Posterior vena cava (tissue), 2 donors: ENCODE measurements around the gene DCPS. TPM values are rescaled to one million over a fixed set of nuclear protein-coding genes. Genes with fewer than 3 reads are reported as not detected.

ENCODE experiments used
- DNase-seq: peaks from one replicate; pipeline ENCODE4 v3.0.0-alpha.2; 2020; ENCODE audit warnings: low spot score
- intact Hi-C, 2 donors: fragments of 100-400 bp; cut with DNase I; formaldehyde crosslinking; loops; one replicate each; pipeline versions ENCODE4 v1.14.1 to v1.14.2; 2022 to 2023
- total RNA-seq, 2 donors: library from RNA; stranded (reverse); fragmentation: NEBNext Ultra II Directional; extraction: Animal tissue kit (Norgen Biotek cat#: 25700); gene quantifications; one replicate each; pipeline ENCODE4 v1.2.1, GENCODE V29; 2021
- donor health status: DM: yes; HTN: yes; CAD: no.
- donor health status: DM: yes; HTN: yes; CAD: no.

Gene DCPS
- total RNA-seq, 2 donors from 2014 or later, result 11.3 to 14.3 TPM

GRCh38 chr11:126318574-126319373 lies 14.9 kb downstream of the DCPS start:
- intact Hi-C loops, result loop anchor here in 1 of 2 donors (5.0 kb wide), 1 partner anchor 569 kb away; no protein-coding TSS in a partner anchor
- no peak for DNase-seq

GRCh38 chr11:126319374-126319740 lies 15.5 kb downstream of the DCPS start:
- intact Hi-C loops, result loop anchor here in 1 of 2 donors (5.0 kb wide), 1 partner anchor 568 kb away; no protein-coding TSS in a partner anchor

GRCh38 chr11:126322996-126323395 lies 19.1 kb downstream of the DCPS start:
- intact Hi-C loops, result no loop called here
- DNase-seq, result no peak

More at GRCh38 chr11:126319374-126319740, 15.5 kb downstream of the DCPS start:
- DNase-seq, result no peak

GRCh38 chr11:126327281-126328000 lies 23.6 kb downstream of the DCPS start:
- intact Hi-C loops, result loop anchor here in 1 of 2 donors (5.0 kb wide), 1 partner anchor 1835 kb away; no protein-coding TSS in a partner anchor
- no peak for DNase-seq

- DNase-seq, result peak; percentile 77
- intact Hi-C loops, result loop anchor here in 1 of 2 donors (5.0 kb wide), 1 partner anchor 1834 kb away; no protein-coding TSS in a partner anchor
These were observed 24.1 kb downstream of the DCPS start for GRCh38 chr11:126328001-126328390.

GRCh38 chr11:126328444-126328843 lies 24.6 kb downstream of the DCPS start:
- peak; percentile 66 for DNase-seq
- intact Hi-C loops, result loop anchor here in 1 of 2 donors (5.0 kb wide), 1 partner anchor 1834 kb away; no protein-coding TSS in a partner anchor

GRCh38 chr11:126328938-126329643 lies 25.2 kb downstream of the DCPS start:
- intact Hi-C loops, result loop anchor here in 1 of 2 donors (5.0 kb wide), 1 partner anchor 1833 kb away; no protein-coding TSS in a partner anchor
- DNase-seq, result peak; percentile 29

- intact Hi-C loops, result loop anchor here in 1 of 2 donors (5.0 kb wide), 1 partner anchor 1833 kb away; no protein-coding TSS in a partner anchor
- peak; percentile 36 for DNase-seq
These were observed 25.9 kb downstream of the DCPS start for GRCh38 chr11:126329644-126330211.

- intact Hi-C loops, result no loop called here
- DNase-seq, result peak; percentile 69
These were observed 27.4 kb downstream of the DCPS start for GRCh38 chr11:126331286-126331685.

- DNase-seq, result peak; percentile 95
- intact Hi-C loops, result no loop called here
These were observed 28.4 kb downstream of the DCPS start for GRCh38 chr11:126332221-126332711.

GRCh38 chr11:126333142-126333541 lies 29.3 kb downstream of the DCPS start:
- intact Hi-C loops, result no loop called here
- no peak for DNase-seq

- intact Hi-C loops, result no loop called here
- peak; percentile 55 for DNase-seq
These were observed 31.0 kb downstream of the DCPS start for GRCh38 chr11:126334659-126335462.

GRCh38 chr11:126335463-126335760 lies 31.6 kb downstream of the DCPS start:
- intact Hi-C loops, result no loop called here

GRCh38 chr11:126336138-126336541 lies 32.3 kb downstream of the DCPS start:
- peak; percentile 23 for DNase-seq

More at GRCh38 chr11:126335463-126335760, 31.6 kb downstream of the DCPS start:
- DNase-seq, result peak; percentile 77

GRCh38 chr11:126336671-126337101 lies 32.8 kb downstream of the DCPS start:
- intact Hi-C loops, result no loop called here
- DNase-seq, result peak; percentile 50

More at GRCh38 chr11:126336138-126336541, 32.3 kb downstream of the DCPS start:
- intact Hi-C loops, result no loop called here

- intact Hi-C loops, result no loop called here
- no peak for DNase-seq
These were observed 33.2 kb downstream of the DCPS start for GRCh38 chr11:126337126-126337473.

GRCh38 chr11:126337474-126338241 lies 33.8 kb downstream of the DCPS start:
- intact Hi-C loops, result no loop called here
- peak; percentile 78 for DNase-seq
